ENCODE data around the gene COL7A1. TPM values are rescaled to one million over a fixed set of nuclear protein-coding genes. Genes with fewer than 3 reads are reported as not detected.

Gene COL7A1
- total RNA-seq, 1 donor from 2014 or later, result 32.3 TPM

DNA sequence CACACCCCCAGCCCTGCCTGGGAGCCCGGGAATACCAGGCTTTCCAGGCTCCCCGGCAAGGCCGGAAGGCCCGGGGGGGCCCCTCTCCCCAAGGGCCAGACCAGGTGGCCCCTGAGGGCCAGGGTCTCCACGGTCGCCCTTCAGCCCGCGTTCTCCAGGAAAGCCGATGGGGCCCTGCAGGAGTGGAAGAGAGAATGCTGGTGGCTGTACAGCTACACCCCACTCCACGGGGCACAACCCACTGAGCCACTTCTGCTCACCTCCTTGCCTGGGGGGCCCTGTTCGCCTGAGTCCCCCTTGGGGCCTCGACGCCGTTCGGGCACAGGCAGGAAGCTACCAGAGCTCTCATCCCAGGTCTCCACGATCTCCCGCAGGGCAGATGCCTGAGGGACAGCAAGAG lies 19.8 kb downstream of the COL7A1 start:
- Mint-ChIP-seq H3K27me3 (no peaks in the 10 kb centered on the region), H3K36me3 (no peaks in the 10 kb centered on the region), H3K9me3 (no peaks in the 10 kb centered on the region), H3K4me1 (ENCODE audit: unreplicated experiment) (no peaks in the 10 kb centered on the region), H3K4me3 (no peak overlapping the region), H3K27ac (no peak overlapping the region)
- DNase-seq (ENCODE audit: extremely low spot score, unreplicated experiment), result no peak
- TF ChIP-seq, protein P1, sequence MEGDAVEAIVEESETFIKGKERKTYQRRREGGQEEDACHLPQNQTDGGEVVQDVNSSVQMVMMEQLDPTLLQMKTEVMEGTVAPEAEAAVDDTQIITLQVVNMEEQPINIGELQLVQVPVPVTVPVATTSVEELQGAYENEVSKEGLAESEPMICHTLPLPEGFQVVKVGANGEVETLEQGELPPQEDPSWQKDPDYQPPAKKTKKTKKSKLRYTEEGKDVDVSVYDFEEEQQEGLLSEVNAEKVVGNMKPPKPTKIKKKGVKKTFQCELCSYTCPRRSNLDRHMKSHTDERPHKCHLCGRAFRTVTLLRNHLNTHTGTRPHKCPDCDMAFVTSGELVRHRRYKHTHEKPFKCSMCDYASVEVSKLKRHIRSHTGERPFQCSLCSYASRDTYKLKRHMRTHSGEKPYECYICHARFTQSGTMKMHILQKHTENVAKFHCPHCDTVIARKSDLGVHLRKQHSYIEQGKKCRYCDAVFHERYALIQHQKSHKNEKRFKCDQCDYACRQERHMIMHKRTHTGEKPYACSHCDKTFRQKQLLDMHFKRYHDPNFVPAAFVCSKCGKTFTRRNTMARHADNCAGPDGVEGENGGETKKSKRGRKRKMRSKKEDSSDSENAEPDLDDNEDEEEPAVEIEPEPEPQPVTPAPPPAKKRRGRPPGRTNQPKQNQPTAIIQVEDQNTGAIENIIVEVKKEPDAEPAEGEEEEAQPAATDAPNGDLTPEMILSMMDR (conservative IDR thresholded peaks at IDR 0.05), result no peak

DNA sequence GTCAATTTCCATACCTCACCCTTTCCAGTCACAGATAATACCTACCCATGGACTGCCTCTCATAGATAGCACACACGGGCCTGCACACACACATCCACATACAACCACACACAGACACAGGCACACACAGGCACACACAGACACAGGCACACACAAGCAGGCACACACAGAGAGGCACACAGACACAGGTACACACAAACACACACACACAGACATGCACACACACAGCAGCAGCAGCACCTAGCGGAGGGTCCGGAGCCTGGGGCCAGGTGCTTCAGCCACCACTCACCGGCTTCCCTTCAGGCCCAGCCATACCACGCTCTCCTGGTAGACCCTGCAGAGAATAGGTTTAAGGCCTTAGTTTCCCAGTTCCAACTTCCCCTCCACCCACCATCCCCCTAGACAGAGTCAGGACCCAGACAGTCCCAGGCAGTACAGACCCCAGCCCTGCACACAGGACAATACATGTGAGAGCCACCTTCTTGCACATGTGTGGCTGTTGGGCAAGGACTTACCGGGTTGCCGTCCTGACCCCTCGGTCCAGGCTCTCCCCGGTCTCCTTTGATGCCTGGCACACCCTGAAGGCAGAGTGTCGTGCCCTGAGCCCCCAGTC lies 21.1 kb downstream of the COL7A1 start:
- Mint-ChIP-seq H3K36me3 (no peaks in the 10 kb centered on the region), H3K27me3 (no peaks in the 10 kb centered on the region), H3K4me3 (no peak overlapping the region), H3K27ac (no peak overlapping the region), H3K4me1 (ENCODE audit: unreplicated experiment) (no peaks in the 10 kb centered on the region), H3K9me3 (no peaks in the 10 kb centered on the region)
- TF ChIP-seq, protein P1 (conservative IDR thresholded peaks at IDR 0.05), result no peak
- no peak for DNase-seq (ENCODE audit: extremely low spot score, unreplicated experiment)

DNA sequence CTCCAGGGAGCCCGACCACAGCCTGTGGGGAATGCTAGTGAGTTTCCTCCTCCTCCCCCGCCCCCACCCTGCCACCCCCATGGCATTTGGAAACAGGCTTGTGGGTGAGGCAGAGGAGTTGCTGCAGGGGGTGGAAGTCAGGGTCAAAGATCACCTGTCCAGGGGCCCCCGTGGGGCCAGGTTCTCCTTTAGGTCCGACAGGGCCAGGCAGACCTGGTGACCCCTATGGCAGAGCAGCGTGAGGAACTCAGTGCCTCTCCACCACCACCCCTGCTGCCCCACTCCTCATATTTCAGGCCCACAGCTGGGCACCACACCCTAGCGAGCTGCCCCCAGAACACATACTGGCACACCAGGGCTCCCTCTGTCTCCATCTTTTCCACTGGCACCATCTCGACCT lies 22.6 kb downstream of the COL7A1 start:
- no peak overlapping the region for H3K27ac Mint-ChIP-seq

DNA sequence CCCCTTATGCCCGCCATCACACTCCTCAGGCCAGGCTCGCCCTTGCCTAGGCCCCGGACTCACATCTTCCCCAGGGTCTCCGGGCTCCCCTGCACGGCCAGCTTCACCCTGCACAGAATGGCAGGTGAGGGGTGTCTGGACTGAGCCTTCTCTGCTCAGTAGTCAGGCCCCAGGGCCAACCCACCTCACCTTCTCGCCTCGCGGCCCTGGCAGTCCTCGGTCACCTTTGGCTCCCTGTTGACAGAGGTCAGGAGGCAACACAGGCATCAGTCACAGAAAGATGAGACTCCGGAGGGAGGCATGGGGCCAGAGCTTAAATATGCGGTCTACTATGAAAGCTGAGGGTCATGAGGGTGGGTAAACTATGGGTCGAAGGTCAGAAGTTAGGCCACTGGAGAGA lies 23.2 kb downstream of the COL7A1 start:
- Mint-ChIP-seq H3K9me3 (no peaks in the 10 kb centered on the region), H3K4me3 (no peak overlapping the region), H3K36me3 (no peaks in the 10 kb centered on the region), H3K27me3 (no peaks in the 10 kb centered on the region), H3K27ac (no peak overlapping the region), H3K4me1 (ENCODE audit: unreplicated experiment) (no peaks in the 10 kb centered on the region)
- DNase-seq (ENCODE audit: extremely low spot score, unreplicated experiment), result no peak
- TF ChIP-seq, protein P1 (conservative IDR thresholded peaks at IDR 0.05), result no peak

More for the DNA sequence above, 22.6 kb downstream of the COL7A1 start:
- no peaks in the 10 kb centered on the region for H3K36me3 Mint-ChIP-seq
- TF ChIP-seq, protein P1 (conservative IDR thresholded peaks at IDR 0.05), result no peak
- no peaks in the 10 kb centered on the region for H3K4me1 Mint-ChIP-seq (ENCODE audit: unreplicated experiment)
- no peaks in the 10 kb centered on the region for H3K27me3 Mint-ChIP-seq
- DNase-seq (ENCODE audit: extremely low spot score, unreplicated experiment), result no peak
- no peaks in the 10 kb centered on the region for H3K9me3 Mint-ChIP-seq
- no peak overlapping the region for H3K4me3 Mint-ChIP-seq

DNA sequence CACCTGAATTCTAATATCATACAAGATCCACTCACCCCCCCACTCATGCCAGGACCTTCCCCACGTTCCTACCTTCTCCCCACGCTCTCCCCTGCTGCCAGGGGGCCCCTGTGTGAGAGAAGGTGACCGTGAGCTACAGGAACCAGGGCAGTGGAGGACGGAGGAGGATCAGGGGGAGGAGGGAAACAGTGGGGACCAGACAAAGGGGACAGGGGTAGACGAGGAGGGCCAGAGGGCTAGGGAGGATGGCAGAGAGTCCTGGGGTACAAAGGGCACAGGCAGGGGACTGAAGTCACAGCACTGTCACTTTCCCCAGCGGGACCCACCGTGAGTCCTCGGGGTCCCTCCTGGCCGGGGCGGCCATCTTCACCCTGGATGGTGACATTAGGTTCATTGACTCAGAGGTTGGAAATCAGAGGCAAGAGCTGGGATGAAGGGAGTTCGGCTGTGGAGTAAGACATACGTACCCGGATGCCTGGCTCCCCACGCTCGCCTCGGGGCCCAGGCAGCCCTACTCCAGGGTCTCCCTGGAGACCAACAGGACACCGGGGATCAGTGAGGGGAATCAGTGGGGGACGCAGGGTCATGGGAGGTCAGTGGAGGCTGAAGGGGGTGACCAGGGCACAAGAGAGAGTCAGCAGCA lies 25.2 kb downstream of the COL7A1 start:
- TF ChIP-seq, protein P1 (conservative IDR thresholded peaks at IDR 0.05), result no peak
- H3K9me3 Mint-ChIP-seq, result no peaks in the 10 kb centered on the region
- DNase-seq (ENCODE audit: extremely low spot score, unreplicated experiment), result no peak
- H3K4me3 Mint-ChIP-seq, result no peak overlapping the region
- no peak overlapping the region for H3K27ac Mint-ChIP-seq
- H3K36me3 Mint-ChIP-seq, result no peaks in the 10 kb centered on the region
- H3K27me3 Mint-ChIP-seq, result no peaks in the 10 kb centered on the region
- H3K4me1 Mint-ChIP-seq (ENCODE audit: unreplicated experiment), result no peaks in the 10 kb centered on the region
